ENCODE results near the gene MICB.

GRCh38 chr6:31521835-31522234, 23.9 kb downstream of the MICB start:
- TF ChIP-seq, protein P1, sequence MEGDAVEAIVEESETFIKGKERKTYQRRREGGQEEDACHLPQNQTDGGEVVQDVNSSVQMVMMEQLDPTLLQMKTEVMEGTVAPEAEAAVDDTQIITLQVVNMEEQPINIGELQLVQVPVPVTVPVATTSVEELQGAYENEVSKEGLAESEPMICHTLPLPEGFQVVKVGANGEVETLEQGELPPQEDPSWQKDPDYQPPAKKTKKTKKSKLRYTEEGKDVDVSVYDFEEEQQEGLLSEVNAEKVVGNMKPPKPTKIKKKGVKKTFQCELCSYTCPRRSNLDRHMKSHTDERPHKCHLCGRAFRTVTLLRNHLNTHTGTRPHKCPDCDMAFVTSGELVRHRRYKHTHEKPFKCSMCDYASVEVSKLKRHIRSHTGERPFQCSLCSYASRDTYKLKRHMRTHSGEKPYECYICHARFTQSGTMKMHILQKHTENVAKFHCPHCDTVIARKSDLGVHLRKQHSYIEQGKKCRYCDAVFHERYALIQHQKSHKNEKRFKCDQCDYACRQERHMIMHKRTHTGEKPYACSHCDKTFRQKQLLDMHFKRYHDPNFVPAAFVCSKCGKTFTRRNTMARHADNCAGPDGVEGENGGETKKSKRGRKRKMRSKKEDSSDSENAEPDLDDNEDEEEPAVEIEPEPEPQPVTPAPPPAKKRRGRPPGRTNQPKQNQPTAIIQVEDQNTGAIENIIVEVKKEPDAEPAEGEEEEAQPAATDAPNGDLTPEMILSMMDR (optimal IDR thresholded peaks at IDR 0.05 in 1 of 3, IDR thresholded peaks at IDR 0.05 in 1 of 3, conservative IDR thresholded peaks at IDR 0.05 in 1 of 3; ENCODE audit: extremely low read depth in 1 of 3, insufficient read depth in 2 of 3, low read length in 3 of 3): no peak
- no peak for TF ChIP-seq EZH2 (IDR thresholded peaks at IDR 0.05; ENCODE audit: low read length)

All from keratinocyte (primary cell).